GM21529 (cell line): ENCODE measurements around the gene LRRC61.

Experiments used
- ATAC-seq: cut with Tn5 transposase; IDR thresholded peaks from one replicate; pipeline ENCODE4 v1.9.1; 2021; ENCODE audit not compliant: unreplicated experiment

LRRC61 gene

DNA sequence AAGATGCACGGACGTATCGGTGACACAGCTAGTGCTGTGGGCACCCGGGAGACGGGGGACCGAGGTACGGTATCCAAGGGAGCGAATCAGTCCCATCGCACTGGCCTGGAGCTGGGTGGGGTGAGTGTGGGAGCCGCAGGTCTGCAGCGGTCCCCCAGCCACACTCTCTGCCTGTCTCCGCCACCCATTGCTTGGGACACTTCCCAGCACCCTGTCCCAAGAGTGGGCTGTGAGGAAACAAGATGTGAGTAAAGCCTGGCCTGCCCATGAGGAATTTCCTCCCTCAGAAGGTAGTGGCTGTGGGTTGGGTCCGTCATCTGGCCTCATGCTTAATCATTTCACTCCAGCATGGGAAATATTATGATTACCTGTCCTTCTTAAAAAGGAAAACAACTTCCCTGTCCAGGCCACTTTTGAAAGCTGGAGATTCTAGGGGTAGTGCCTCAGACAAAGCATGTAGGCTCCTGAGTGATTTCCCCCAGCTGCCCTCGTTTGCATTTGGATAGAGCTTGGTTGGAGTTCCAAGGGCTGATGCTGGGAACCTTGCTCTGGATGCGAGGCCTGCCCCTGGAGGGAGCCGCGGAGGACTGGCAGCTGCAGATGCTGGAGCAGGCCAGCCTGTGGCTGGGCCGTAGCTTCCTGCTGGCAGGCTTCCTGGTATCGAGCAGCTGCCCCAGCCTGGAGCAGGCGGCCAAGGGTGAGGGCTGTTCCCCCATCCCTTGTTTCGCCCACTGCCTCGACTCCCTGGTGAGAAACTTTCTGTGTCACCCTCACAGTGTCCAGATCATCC lies 6.4 kb downstream of the LRRC61 start:
- ATAC-seq, result no peak

DNA sequence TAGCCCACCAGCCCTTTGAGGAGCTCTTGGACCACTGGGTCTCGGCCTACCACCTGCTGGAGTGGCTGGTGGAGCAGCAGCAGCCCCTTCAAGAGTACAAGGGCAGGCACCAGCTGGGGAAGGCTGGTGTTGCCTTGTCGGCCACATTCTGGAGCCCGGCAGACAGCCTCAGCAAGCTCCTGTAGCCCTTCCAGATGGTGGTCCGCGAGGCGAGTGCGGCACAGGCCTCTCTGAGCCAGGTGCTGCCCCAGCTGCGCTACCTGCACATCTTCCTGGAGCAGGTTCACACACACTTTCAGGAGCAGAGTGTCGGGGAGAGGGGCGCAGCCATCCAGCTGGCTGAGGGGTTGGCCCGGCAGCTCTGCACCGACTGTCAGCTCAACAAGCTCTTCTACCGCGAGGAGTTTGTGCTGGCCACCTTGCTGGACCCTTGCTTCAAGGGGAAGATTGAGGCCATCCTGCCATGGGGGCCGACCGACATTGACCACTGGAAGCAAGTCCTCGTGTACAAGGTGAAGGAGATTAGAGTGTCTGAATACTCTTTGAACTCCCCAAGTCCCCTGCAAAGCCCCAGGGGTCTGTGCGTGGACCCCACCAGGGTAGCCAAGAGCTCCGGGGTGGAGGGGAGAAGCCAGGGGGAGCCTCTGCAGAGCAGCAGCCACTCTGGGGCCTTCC lies 7.2 kb downstream of the LRRC61 start:
- no peak for ATAC-seq

- ATAC-seq, result no peak
These were observed 9.9 kb downstream of the LRRC61 start for GRCh38 chr7:150332852-150333635.

GRCh38 chr7:150333659-150334058 lies 10.5 kb downstream of the LRRC61 start:
- no peak for ATAC-seq

DNA sequence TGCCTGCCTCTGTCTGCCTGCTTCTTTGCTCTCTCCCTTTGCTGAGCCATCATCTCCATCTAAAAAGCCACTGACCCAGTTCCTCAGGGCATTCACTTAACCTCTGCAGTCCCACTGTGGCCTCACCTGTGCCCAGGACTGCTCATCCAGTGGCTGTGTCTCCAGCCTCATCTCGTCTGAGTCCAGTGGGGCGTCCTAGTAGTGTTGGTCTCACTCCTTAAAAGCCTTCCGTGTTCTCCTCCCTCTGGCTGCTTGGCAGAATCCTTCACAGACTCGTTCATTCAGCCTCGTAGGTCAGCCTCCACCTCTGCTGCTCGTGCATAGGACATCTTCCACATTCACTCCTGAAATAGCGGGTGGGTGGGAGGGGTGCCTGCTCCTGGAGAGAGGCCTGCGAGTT lies 11.0 kb downstream of the LRRC61 start:
- no peak for ATAC-seq

DNA sequence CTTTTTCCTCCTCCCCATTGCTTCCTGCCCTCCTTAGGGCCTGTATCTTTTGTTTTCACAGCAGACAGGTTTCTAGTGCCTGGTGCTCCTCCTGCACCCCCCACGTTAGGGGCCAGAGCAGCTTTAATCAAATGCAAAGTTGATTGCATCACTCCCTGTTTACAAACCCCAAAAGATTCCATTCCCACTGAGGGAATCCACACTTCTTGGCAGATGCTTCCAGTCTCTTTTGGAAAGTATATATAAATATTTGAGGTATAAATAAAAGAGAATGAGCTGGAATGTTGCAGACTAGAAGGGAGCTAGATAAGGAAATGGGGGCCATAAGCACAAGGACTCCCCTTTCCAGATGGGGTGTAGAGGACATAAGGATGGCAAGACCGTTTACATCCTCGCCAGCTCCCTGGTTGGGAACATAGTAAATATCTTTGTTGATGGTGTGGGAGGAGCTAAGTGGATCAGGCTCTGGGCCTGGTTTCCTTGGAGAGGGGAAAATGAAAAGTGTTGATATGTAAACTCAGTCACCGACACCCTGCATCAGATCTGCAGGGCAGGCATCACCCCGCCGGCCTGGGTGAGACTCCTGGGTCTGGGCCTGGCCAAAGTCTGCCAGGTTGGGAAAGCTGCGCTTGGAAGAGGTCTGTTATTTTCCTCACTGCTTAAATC lies 12.1 kb downstream of the LRRC61 start:
- ATAC-seq, result no peak

DNA sequence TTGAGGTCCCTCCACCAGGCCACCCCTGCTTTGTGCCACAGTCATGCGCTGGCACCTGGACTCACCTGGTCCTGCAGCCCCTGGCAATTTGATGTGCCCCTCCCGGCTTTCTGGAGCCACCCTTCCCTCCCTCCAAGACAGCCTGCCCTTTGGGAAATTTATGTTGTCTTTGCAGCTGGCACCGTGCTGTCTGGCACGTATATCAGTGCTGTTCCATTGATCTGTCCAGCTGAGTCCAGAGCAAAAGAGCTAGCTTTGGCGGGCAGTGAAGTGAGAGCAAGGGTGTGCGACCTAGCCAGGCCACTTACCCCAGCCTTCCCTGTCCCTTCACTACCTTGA lies 12.6 kb downstream of the LRRC61 start:
- ATAC-seq, result no peak

DNA sequence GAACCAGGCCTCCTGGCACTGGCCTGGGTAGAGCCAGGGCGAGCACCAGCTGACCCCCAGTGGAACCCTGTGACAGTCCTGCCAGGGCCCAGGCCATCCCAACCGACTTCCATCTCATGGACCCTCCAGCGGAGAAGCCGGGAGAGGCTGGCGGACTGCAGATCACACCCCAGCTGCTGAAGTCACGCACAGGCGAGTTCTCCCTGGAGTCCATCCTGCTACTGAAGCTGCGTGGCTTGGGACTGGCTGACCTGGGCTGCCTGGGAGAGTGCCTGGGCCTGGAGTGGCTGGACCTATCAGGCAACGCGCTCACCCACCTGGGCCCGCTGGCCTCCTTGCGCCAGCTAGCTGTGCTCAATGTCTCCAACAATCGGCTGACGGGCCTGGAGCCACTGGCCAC lies 13.6 kb downstream of the LRRC61 start:
- ATAC-seq, result no peak

DNA sequence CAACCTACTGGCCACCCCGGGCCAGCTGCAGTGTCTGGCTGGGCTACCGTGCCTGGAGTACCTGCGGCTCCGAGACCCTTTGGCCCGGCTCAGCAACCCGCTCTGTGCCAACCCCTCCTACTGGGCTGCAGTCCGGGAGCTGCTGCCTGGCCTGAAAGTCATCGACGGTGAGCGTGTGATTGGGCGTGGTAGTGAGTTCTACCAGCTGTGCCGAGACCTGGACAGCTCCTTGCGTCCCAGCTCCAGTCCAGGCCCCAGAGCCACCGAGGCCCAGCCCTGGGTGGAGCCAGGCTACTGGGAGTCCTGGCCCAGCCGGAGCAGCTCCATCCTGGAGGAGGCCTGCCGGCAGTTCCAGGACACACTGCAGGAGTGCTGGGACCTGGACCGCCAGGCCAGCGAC lies 14.0 kb downstream of the LRRC61 start:
- no peak for ATAC-seq

DNA sequence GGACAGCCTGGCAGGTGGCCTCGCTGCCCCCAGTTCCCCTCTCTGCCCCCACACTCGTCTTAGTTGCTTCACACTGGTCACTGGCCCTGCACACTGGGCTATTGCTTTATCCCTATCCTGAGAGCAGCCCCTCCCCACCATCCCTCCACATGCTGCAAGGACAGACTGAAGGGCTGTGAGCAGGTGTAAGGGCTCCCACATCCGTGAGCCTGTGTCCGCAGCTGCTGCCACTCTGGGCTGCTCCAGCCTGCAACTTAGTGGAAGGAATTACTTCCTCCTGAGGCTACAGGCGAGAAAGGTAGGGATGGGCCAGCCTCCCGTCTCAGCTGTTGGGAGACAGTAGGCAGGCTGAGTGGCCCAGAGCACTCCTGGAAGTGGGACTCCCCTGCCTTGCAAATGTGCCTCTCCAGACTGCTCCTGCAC lies 14.5 kb downstream of the LRRC61 start:
- ATAC-seq, result no peak

- ATAC-seq, result no peak
These were observed 15.1 kb downstream of the LRRC61 start for GRCh38 chr7:150338166-150338829.

GRCh38 chr7:150339409-150339809 lies 16.3 kb downstream of the LRRC61 start:
- ATAC-seq, result no peak

- no peak for ATAC-seq
These were observed 17.0 kb downstream of the LRRC61 start for GRCh38 chr7:150340024-150340749.

GRCh38 chr7:150340875-150341262 lies 17.7 kb downstream of the LRRC61 start:
- no peak for ATAC-seq

DNA sequence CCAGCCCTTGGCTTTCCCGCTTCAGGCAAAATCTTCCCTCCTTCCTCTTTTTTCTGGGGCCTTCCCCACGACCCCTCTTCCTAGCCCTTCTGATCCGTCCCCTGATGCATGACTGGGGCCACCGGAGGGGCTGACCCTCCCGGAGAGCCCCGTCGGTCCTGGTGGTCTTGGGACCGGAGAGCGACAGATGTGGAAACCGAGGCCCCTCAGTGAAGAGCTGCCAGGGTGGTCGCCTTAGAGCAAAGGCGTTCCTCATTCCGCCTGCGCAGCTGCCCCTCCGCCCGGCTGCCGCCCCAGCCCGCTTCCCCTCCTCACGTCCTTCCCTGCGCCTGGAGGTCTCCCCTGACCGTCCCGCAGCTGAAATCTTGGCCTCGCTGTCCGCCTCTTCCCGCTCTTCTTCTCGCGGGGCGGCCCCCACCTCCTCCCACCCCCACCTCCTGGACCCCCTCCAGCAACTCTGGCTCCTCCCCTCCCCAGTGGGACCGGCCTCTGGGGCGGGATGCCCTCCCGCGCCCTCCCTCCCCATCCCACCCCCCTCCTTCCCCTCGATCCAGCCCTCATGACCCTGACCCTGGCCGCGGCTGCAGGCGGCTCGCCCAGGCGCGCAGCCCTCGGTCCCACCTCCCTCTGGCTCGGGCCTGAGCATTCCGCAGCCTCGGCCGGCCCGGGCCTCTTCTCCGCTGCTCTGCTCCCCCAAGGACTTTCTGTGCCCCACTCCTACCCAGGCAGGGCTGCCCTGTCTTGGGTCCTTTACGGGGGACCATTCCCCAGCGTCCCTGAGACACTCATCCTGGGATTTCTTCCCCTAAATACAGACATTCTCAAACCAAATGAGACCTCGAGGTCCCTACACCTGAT lies 18.3 kb downstream of the LRRC61 start, which contains the start of gene RARRES2:
TSS of gene RARRES2 (minus strand) at position 367 of the 858 bp plus-strand sequence. CDS start 1,020 bp downstream, outside the sequence.
- no peak for ATAC-seq

DNA sequence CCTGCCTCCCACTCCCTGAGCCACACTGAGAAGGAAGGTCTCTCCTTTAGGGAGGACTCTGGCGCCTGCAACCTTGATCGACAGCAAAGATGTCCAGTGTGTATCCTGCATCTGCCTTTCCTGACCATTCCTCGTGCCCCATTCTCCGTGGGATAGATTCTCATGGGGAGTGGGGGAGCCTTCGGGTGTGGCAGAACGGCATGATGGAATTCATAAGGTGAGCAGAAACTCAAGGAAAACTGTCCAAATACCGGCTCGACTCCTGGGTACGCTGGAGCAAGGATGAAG lies 18.9 kb downstream of the LRRC61 start:
- no peak for ATAC-seq

- no peak for ATAC-seq
These were observed 20.1 kb downstream of the LRRC61 start for GRCh38 chr7:150343225-150343624.

- no peak for ATAC-seq
These were observed 21.1 kb downstream of the LRRC61 start for GRCh38 chr7:150344299-150344698.

- ATAC-seq, result no peak
These were observed 21.9 kb downstream of the LRRC61 start for GRCh38 chr7:150345012-150345411.
